GM19463 (cell line): ENCODE measurements around the gene P2RY11.

Experiments used
- ATAC-seq: cut with Tn5 transposase; IDR thresholded peaks from one replicate; pipeline ENCODE4 v1.9.1; 2021; ENCODE audit warnings: mild to moderate bottlenecking, moderate library complexity; ENCODE audit not compliant: unreplicated experiment

The P2RY11 gene

GRCh38 chr19:10111405-10111811 lies at the start of gene P2RY11:
Gene P2RY11, plus strand, starts transcription at chr19:10111693. Its CDS starts 29 bp downstream, at chr19:10111722.
- ATAC-seq = no peak

- ATAC-seq = no peak
Measured at GRCh38 chr19:10061717-10062310, 49.7 kb upstream of the P2RY11 start.

- no peak for ATAC-seq
Measured at GRCh38 chr19:10068205-10068604, 43.3 kb upstream of the P2RY11 start.

- ATAC-seq = no peak
Measured at GRCh38 chr19:10069046-10069445, 42.4 kb upstream of the P2RY11 start.

- ATAC-seq = no peak
Measured at GRCh38 chr19:10070730-10071446, 40.6 kb upstream of the P2RY11 start.

- no peak for ATAC-seq
Measured at GRCh38 chr19:10074153-10074552, 37.3 kb upstream of the P2RY11 start.

- no peak for ATAC-seq
Measured at GRCh38 chr19:10076535-10076934, 35.0 kb upstream of the P2RY11 start.

GRCh38 chr19:10078329-10078728 lies 33.2 kb upstream of the P2RY11 start:
- ATAC-seq = no peak

GRCh38 chr19:10079031-10079453 lies 32.5 kb upstream of the P2RY11 start:
- no peak for ATAC-seq

GRCh38 chr19:10083911-10084310 lies 27.6 kb upstream of the P2RY11 start:
- ATAC-seq = no peak

- no peak for ATAC-seq
Measured at GRCh38 chr19:10084803-10085202, 26.7 kb upstream of the P2RY11 start.

GRCh38 chr19:10085641-10086590 lies 25.6 kb upstream of the P2RY11 start, which contains the start of gene SHFL:
Gene SHFL, plus strand, starts transcription at chr19:10086317. Its CDS starts 111 bp downstream, at chr19:10086428.
- peak; percentile 89 for ATAC-seq

- ATAC-seq = no peak
Measured at GRCh38 chr19:10086591-10087192, 24.8 kb upstream of the P2RY11 start.

GRCh38 chr19:10087296-10088061 lies 24.0 kb upstream of the P2RY11 start:
- ATAC-seq = no peak

- no peak for ATAC-seq
Measured at GRCh38 chr19:10088949-10089554, 22.4 kb upstream of the P2RY11 start.

- ATAC-seq = no peak
Measured at GRCh38 chr19:10089801-10090375, 21.6 kb upstream of the P2RY11 start.

GRCh38 chr19:10091370-10091687 lies 20.2 kb upstream of the P2RY11 start:
- ATAC-seq = no peak

- ATAC-seq = no peak
Measured at GRCh38 chr19:10091895-10092641, 19.4 kb upstream of the P2RY11 start.
